Measurements from ENCODE around the gene TSPAN14. TPM values are rescaled to one million over a fixed set of nuclear protein-coding genes. Genes with fewer than 3 reads are reported as not detected.
"Not testable (repeated sequence)": the region's sequence is repeated elsewhere in the genome, so short reads cannot be mapped to it uniquely, and the experiment has no call there.

TSPAN14 gene
- total RNA-seq, 1 experiment from 2014 or later = not detected

GRCh38 chr10:80476685-80477084 lies 22.6 kb downstream of the TSPAN14 start:
- Histone ChIP-seq H3K4me3 (ENCODE audit: low read length) (no peak overlapping the region), H3K79me2 (ENCODE audit: low read length) (no peaks in the 10 kb centered on the region), H4K20me1 (ENCODE audit: low read length) (no peaks in the 10 kb centered on the region), H3K36me3 (ENCODE audit: low read depth, low read length) (no peaks in the 10 kb centered on the region), H3F3A (ENCODE audit: low read length, unreplicated experiment) (no peaks in the 10 kb centered on the region), H3K9me2 (replicated peaks; ENCODE audit: low read length) (no peaks in the 10 kb centered on the region), H3K4me1 (ENCODE audit: insufficient read depth, low read length) (no peaks in the 10 kb centered on the region), H3K4me2 (ENCODE audit: low read length) (no peak overlapping the region), H3K27ac (ENCODE audit: low read length) (no peak overlapping the region), H3K27me3 (ENCODE audit: low read length) (no peaks in the 10 kb centered on the region), H3K9me3 (ENCODE audit: low read length) (no peaks in the 10 kb centered on the region), H3K9ac (ENCODE audit: low read length) (no peak overlapping the region), H2AFZ (ENCODE audit: low read length) (no peak overlapping the region)
- POLR2A ChIA-PET (ENCODE audit: unreplicated experiment) = no interaction called here
- DNase-seq (no peak), ATAC-seq (no peak)
- BruUV-seq (replicated peaks) = no TSS peak
- TF ChIP-seq, protein P1, sequence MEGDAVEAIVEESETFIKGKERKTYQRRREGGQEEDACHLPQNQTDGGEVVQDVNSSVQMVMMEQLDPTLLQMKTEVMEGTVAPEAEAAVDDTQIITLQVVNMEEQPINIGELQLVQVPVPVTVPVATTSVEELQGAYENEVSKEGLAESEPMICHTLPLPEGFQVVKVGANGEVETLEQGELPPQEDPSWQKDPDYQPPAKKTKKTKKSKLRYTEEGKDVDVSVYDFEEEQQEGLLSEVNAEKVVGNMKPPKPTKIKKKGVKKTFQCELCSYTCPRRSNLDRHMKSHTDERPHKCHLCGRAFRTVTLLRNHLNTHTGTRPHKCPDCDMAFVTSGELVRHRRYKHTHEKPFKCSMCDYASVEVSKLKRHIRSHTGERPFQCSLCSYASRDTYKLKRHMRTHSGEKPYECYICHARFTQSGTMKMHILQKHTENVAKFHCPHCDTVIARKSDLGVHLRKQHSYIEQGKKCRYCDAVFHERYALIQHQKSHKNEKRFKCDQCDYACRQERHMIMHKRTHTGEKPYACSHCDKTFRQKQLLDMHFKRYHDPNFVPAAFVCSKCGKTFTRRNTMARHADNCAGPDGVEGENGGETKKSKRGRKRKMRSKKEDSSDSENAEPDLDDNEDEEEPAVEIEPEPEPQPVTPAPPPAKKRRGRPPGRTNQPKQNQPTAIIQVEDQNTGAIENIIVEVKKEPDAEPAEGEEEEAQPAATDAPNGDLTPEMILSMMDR (conservative IDR thresholded peaks at IDR 0.05; ENCODE audit: low read depth, low read length) = no peak
- TF ChIP-seq EZH2 (IDR thresholded peaks at IDR 0.05; ENCODE audit: low read length, unreplicated experiment) = no peak
- intact Hi-C loops (cut with micrococcal nuclease) = no loop called here
- CTCF ChIA-PET = no interaction called here

DNA sequence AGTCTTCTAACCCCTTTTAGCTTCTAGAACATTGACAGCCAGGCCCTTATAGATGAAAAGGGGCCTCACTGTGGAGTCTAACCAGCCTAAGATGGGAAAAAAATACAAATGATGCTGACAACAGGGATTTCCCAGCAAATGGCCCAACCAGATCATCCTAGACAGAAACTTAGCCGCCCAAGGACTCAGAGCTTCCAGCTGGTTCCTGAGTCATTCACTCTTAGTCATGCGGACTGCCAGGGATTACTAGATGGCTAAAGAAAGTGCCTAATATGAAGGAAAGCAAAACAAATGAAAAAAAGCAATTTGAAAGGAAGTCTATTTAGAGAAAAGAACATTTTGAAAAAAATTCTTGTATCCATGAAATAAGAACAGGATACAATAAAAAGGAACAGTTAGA lies 23.7 kb downstream of the TSPAN14 start:
- Histone ChIP-seq H3K9me3 (ENCODE audit: low read length) (no peaks in the 10 kb centered on the region), H3K79me2 (ENCODE audit: low read length) (no peaks in the 10 kb centered on the region), H3F3A (ENCODE audit: low read length, unreplicated experiment) (no peaks in the 10 kb centered on the region), H4K20me1 (ENCODE audit: low read length) (no peaks in the 10 kb centered on the region), H3K36me3 (ENCODE audit: low read depth, low read length) (no peaks in the 10 kb centered on the region), H3K27me3 (ENCODE audit: low read length) (no peaks in the 10 kb centered on the region), H2AFZ (ENCODE audit: low read length) (no peak overlapping the region), H3K9ac (ENCODE audit: low read length) (no peak overlapping the region), H3K4me2 (ENCODE audit: low read length) (no peak overlapping the region), H3K9me2 (replicated peaks; ENCODE audit: low read length) (no peaks in the 10 kb centered on the region), H3K27ac (ENCODE audit: low read length) (no peak overlapping the region), H3K4me1 (ENCODE audit: insufficient read depth, low read length) (no peaks in the 10 kb centered on the region), H3K4me3 (ENCODE audit: low read length) (no peak overlapping the region)
- ChIA-PET CTCF (no interaction called here), POLR2A (ENCODE audit: unreplicated experiment) (no interaction called here)
- no peak for TF ChIP-seq EZH2phosphoT487 (IDR thresholded peaks at IDR 0.05; ENCODE audit: borderline replicate concordance, low read length)
- intact Hi-C loops (cut with micrococcal nuclease) = no loop called here
- DNase-seq (no peak), ATAC-seq (no peak)
- no TSS peak for BruUV-seq (replicated peaks)

GRCh38 chr10:80480373-80480772 lies 26.3 kb downstream of the TSPAN14 start:
- H3K36me3 ChIP-seq (ENCODE audit: low read depth, low read length); H2AFZ ChIP-seq (ENCODE audit: low read length); ATAC-seq; H3K4me3 ChIP-seq (ENCODE audit: low read length); intact Hi-C loops (cut with micrococcal nuclease); CTCF ChIA-PET; H3K4me1 ChIP-seq (ENCODE audit: insufficient read depth, low read length); H3K79me2 ChIP-seq (ENCODE audit: low read length); H3K27me3 ChIP-seq (ENCODE audit: low read length); H3K4me2 ChIP-seq (ENCODE audit: low read length); H3K27ac ChIP-seq (ENCODE audit: low read length); BruUV-seq (replicated peaks); H3K9me3 ChIP-seq (ENCODE audit: low read length); H3K9me2 ChIP-seq (replicated peaks; ENCODE audit: low read length); H4K20me1 ChIP-seq (ENCODE audit: low read length); DNase-seq; POLR2A ChIA-PET (ENCODE audit: unreplicated experiment); H3F3A ChIP-seq (ENCODE audit: low read length, unreplicated experiment); H3K9ac ChIP-seq (ENCODE audit: low read length): not testable (repeated sequence)

DNA sequence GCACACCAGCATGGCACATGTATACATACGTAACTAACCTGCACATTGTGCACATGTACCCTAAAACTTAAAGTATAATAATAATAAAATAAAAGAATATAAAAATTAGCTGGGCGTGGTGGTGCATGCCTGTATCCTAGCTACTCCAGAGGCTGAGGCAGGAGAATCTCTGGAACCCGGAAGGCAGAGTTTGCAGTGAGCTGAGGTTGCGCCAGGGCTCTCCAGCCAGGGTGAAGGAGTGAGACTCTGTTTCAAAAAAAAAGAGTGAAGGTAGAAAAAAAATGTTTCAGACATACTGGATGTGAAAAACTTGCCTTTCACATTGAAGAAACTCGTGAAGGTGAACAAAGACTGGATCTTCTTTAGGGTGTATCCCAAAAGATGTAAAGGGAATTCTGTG lies 26.7 kb downstream of the TSPAN14 start:
- Histone ChIP-seq H3K36me3 (ENCODE audit: low read depth, low read length) (no peaks in the 10 kb centered on the region), H3K4me1 (ENCODE audit: insufficient read depth, low read length) (no peaks in the 10 kb centered on the region), H3K9me2 (replicated peaks; ENCODE audit: low read length) (no peaks in the 10 kb centered on the region), H2AFZ (ENCODE audit: low read length) (no peak overlapping the region), H3K4me3 (ENCODE audit: low read length) (no peak overlapping the region), H3K27me3 (ENCODE audit: low read length) (no peaks in the 10 kb centered on the region), H3K9ac (ENCODE audit: low read length) (no peak overlapping the region), H4K20me1 (ENCODE audit: low read length) (no peaks in the 10 kb centered on the region), H3K27ac (ENCODE audit: low read length) (no peak overlapping the region), H3F3A (ENCODE audit: low read length, unreplicated experiment) (no peaks in the 10 kb centered on the region), H3K9me3 (ENCODE audit: low read length) (no peaks in the 10 kb centered on the region), H3K4me2 (ENCODE audit: low read length) (no peak overlapping the region), H3K79me2 (ENCODE audit: low read length) (no peaks in the 10 kb centered on the region)
- no peak for DNase-seq
- TF ChIP-seq EZH2phosphoT487 (IDR thresholded peaks at IDR 0.05; ENCODE audit: borderline replicate concordance, low read length) = no peak
- TF ChIP-seq EZH2 (IDR thresholded peaks at IDR 0.05; ENCODE audit: low read length, unreplicated experiment) = no peak
- TF ChIP-seq, protein P1 (conservative IDR thresholded peaks at IDR 0.05; ENCODE audit: low read depth, low read length) = no peak
- CTCF ChIA-PET = no interaction called here
- POLR2A ChIA-PET (ENCODE audit: unreplicated experiment) = no interaction called here
- BruUV-seq (replicated peaks) = no TSS peak
- ATAC-seq = no peak
- intact Hi-C loops (cut with micrococcal nuclease) = no loop called here

Data from PC-3 (cell line).